Liver (tissue), 9 donors: ENCODE measurements around the gene TULP4. TPM values are rescaled to one million over a fixed set of nuclear protein-coding genes. Genes with fewer than 3 reads are reported as not detected.
"Not testable (repeated sequence)": the region's sequence is repeated elsewhere in the genome, so short reads cannot be mapped to it uniquely, and the experiment has no call there.

ENCODE experiments used
- DNase-seq: peaks from one replicate; pipeline ENCODE4 v3.0.0-alpha.2; 2017; ENCODE audit warnings: low spot score
- H3K27ac ChIP-seq, 2 donors: one replicate each; pipeline ENCODE4 v1.7.0; 2013; ENCODE audit warnings: inconsistent platforms in 2 of 2, low read length in 2 of 2, control low read depth in 1 of 2, low read depth in 1 of 2, mild to moderate bottlenecking in 1 of 2
- H3K27me3 ChIP-seq, 4 donors: one replicate each; pipeline versions ENCODE4 v1.6.1 to v1.7.0; 2013; ENCODE audit warnings: low read length in 3 of 4, inconsistent platforms in 1 of 4, mild to moderate bottlenecking in 1 of 4, moderate library complexity in 1 of 4; ENCODE audit not compliant: control insufficient read depth in 4 of 4, insufficient read depth in 4 of 4
- H3K36me3 ChIP-seq, 4 donors: one replicate each; pipeline versions ENCODE4 v1.6.1 to v1.7.0; 2013; ENCODE audit warnings: low read length in 3 of 4, mild to moderate bottlenecking in 3 of 4, low read depth in 1 of 4, moderate library complexity in 1 of 4; ENCODE audit not compliant: control insufficient read depth in 4 of 4, insufficient read depth in 3 of 4
- H3K4me1 ChIP-seq, 4 donors: one replicate each; pipeline versions ENCODE4 v1.6.1 to v1.7.0; 2013; ENCODE audit warnings: low read length in 3 of 4, mild to moderate bottlenecking in 3 of 4, moderate library complexity in 1 of 4; ENCODE audit not compliant: control insufficient read depth in 4 of 4, insufficient read depth in 4 of 4
- H3K4me3 ChIP-seq, 3 donors: one replicate each; pipeline versions ENCODE4 v1.6.1 to v1.7.0; 2013; ENCODE audit warnings: low read length in 3 of 3, control low read depth in 1 of 3, low read depth in 1 of 3, mild to moderate bottlenecking in 1 of 3
- H3K9ac ChIP-seq, 2 donors: one replicate each; pipeline ENCODE4 v1.7.0; 2013; ENCODE audit warnings: low read length in 2 of 2, mild to moderate bottlenecking in 2 of 2, moderate library complexity in 2 of 2, control low read depth in 1 of 2, low read depth in 1 of 2
- H3K9me3 ChIP-seq, 4 donors: one replicate each; pipeline versions ENCODE4 v1.6.1 to v1.7.0; 2013; ENCODE audit warnings: low read length in 3 of 4; ENCODE audit not compliant: control insufficient read depth in 4 of 4
- EGR1 ChIP-seq, 2 donors: IDR thresholded peaks; 2 replicates each; pipeline ENCODE4 v1.6.1; 2016 to 2018; ENCODE audit warnings: antibody characterized with exemption in 2 of 2, low read depth in 2 of 2
- FOXA1 ChIP-seq: IDR thresholded peaks from 2 replicates; pipeline ENCODE4 v1.6.1; 2016; ENCODE audit warnings: antibody characterized with exemption
- FOXA2 ChIP-seq: IDR thresholded peaks from 2 replicates; pipeline ENCODE4 v1.6.1; 2016; ENCODE audit warnings: antibody characterized with exemption
- GABPA ChIP-seq, 2 donors: IDR thresholded peaks in 1 of 2; conservative IDR thresholded peaks in 1 of 2; 2 replicates each; pipeline ENCODE4 v1.6.1; 2016; ENCODE audit warnings: antibody characterized with exemption in 2 of 2, mild to moderate bottlenecking in 1 of 2, moderate library complexity in 1 of 2
- HNF4A ChIP-seq, 2 donors: conservative IDR thresholded peaks; 2 replicates each; pipeline ENCODE4 v1.6.1; 2016; ENCODE audit warnings: antibody characterized with exemption in 2 of 2, mild to moderate bottlenecking in 2 of 2
- HNF4G ChIP-seq: IDR thresholded peaks from 2 replicates; pipeline ENCODE4 v1.6.1; 2016; ENCODE audit warnings: antibody characterized with exemption
- JUND ChIP-seq, 2 donors: IDR thresholded peaks; 2 replicates each; pipeline ENCODE4 v1.6.1; 2016; ENCODE audit warnings: antibody characterized with exemption in 2 of 2
- NR2F2 ChIP-seq: IDR thresholded peaks from 2 replicates; pipeline ENCODE4 v1.6.1; 2016; ENCODE audit warnings: antibody characterized with exemption
- RAD21 ChIP-seq, 2 donors: IDR thresholded peaks; 2 replicates each; pipeline ENCODE4 v1.6.1; 2016; ENCODE audit warnings: antibody characterized with exemption in 2 of 2, mild to moderate bottlenecking in 2 of 2
- RXRA ChIP-seq, 2 donors: IDR thresholded peaks; 2 replicates each; pipeline ENCODE4 v1.6.1; 2017 to 2018; ENCODE audit warnings: antibody characterized with exemption in 2 of 2, mild to moderate bottlenecking in 1 of 2
- SP1 ChIP-seq: IDR thresholded peaks from 2 replicates; pipeline ENCODE4 v1.6.1; 2018; ENCODE audit warnings: antibody characterized with exemption, mild to moderate bottlenecking
- TAF1 ChIP-seq: conservative IDR thresholded peaks from 2 replicates; pipeline ENCODE4 v1.6.1; 2016; ENCODE audit warnings: antibody characterized with exemption, mild to moderate bottlenecking
- YY1 ChIP-seq: IDR thresholded peaks from 2 replicates; pipeline ENCODE4 v1.6.1; 2016; ENCODE audit warnings: antibody characterized with exemption, mild to moderate bottlenecking
- WGBS: extraction: QIAGEN DNeasy Blood & Tissue Kit; methylation state at CpG from one replicate; pipeline ENCODE4 v1.1.7; 2013; 5-methylcytosine and 5-hydroxymethylcytosine counted together
- polyA plus RNA-seq, 2 donors: library from polyadenylated mRNA; stranded (reverse) in 1 of 2; unstranded in 1 of 2; fragments of 200-250 nt in 1 of 2; fragments of >200 nt in 1 of 2; fragmentation: Nextera tagmentation in 1 of 2; extraction: Ambion mirVana in 1 of 2; gene quantifications; one replicate each; pipeline versions ENCODE4 v1.2.1 to v1.2.3, GENCODE V29; 2013 to 2015
- total RNA-seq, 2 donors: library from RNA; depleted of rRNA; stranded (reverse); fragments of >200 nt; gene quantifications; one replicate each; pipeline ENCODE4 v1.2.3, GENCODE V29; 2014
- TF ChIP-seq, protein P1 (sequence below): IDR thresholded peaks from 2 replicates; pipeline ENCODE4 v1.6.1; 2016; ENCODE audit warnings: antibody characterized with exemption
- TF ChIP-seq, protein P2 (sequence below): fragments of 150-350 bp; IDR thresholded peaks from 2 replicates; pipeline ENCODE4 v1.5.1; 2017; ENCODE audit warnings: improper control_type of control experiment, low read depth, low read length; ENCODE audit not compliant: missing input control
- TF ChIP-seq, protein P3 (sequence below): IDR thresholded peaks from 2 replicates; pipeline ENCODE4 v1.6.1; 2016; ENCODE audit warnings: antibody characterized with exemption
- TF ChIP-seq, protein P4 (sequence below): IDR thresholded peaks from 2 replicates; pipeline ENCODE4 v1.6.1; 2016; ENCODE audit warnings: antibody characterized with exemption, mild to moderate bottlenecking
- donor health status: healthy.
- donor health status: healthy.
- donor health status: healthy.
- donor health status: healthy.
- donor health status: healthy.

TULP4 gene
- total and polyA plus RNA-seq, 4 donors, result 2.2 to 53.3 (median 18.0) TPM

DNA sequence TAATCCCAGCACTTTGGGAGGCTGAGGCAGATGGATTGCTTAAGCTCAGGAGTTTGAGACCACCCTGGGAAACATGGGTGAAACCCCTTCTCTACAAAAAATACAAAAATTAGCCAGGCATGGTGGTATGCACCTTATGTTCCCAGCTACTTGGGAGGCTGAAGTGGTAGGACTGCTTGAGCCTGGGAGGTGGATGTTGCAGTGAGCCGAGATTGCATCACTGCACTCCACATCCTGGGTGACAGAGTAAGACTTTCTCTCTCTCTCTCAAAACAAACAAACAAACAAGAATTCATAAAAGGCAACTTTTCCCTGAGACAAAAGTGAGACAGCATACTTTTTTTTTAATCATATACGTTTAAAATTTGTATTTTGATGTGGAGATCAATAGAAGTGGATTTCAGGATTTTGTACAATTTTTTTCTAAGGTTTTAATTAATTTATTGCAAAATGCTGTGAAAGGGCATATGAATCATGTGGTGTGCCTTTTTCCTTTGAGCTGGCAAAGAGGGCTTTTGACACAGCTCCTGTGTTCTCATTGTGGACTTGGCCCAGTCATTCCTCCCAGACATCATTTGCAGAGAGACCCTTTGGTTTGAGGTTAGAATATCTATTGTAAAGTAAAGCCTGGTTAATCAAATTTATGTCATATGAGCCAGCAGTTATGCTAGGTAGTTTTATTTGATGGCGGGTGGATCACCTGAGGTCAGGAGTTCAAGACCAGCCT, 77.1 kb downstream of the TULP4 start:
- Histone ChIP-seq H3K4me3 (no peak overlapping the region), H3K9ac (no peak overlapping the region), H3K27ac (no peak overlapping the region), H3K36me3 (no peaks in the 10 kb centered on the region), H3K4me1 (no peaks in the 10 kb centered on the region), H3K9me3 (no peaks in the 10 kb centered on the region), H3K27me3 (no peaks in the 10 kb centered on the region)
- WGBS, result 96% methylated on average over 3 of the region's 3 CpGs
- no peak for DNase-seq
- TF ChIP-seq RXRA (IDR thresholded peaks at IDR 0.05), result no peak
- TF ChIP-seq RAD21 (IDR thresholded peaks at IDR 0.05), result no peak
- TF ChIP-seq HNF4A (conservative IDR thresholded peaks at IDR 0.05), result no peak
- TF ChIP-seq, protein P1, sequence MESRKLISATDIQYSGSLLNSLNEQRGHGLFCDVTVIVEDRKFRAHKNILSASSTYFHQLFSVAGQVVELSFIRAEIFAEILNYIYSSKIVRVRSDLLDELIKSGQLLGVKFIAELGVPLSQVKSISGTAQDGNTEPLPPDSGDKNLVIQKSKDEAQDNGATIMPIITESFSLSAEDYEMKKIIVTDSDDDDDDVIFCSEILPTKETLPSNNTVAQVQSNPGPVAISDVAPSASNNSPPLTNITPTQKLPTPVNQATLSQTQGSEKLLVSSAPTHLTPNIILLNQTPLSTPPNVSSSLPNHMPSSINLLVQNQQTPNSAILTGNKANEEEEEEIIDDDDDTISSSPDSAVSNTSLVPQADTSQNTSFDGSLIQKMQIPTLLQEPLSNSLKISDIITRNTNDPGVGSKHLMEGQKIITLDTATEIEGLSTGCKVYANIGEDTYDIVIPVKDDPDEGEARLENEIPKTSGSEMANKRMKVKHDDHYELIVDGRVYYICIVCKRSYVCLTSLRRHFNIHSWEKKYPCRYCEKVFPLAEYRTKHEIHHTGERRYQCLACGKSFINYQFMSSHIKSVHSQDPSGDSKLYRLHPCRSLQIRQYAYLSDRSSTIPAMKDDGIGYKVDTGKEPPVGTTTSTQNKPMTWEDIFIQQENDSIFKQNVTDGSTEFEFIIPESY, result no peak
- TF ChIP-seq HNF4G, result no peak
- TF ChIP-seq TAF1, result no peak
- TF ChIP-seq YY1, result no peak
- TF ChIP-seq, protein P2, sequence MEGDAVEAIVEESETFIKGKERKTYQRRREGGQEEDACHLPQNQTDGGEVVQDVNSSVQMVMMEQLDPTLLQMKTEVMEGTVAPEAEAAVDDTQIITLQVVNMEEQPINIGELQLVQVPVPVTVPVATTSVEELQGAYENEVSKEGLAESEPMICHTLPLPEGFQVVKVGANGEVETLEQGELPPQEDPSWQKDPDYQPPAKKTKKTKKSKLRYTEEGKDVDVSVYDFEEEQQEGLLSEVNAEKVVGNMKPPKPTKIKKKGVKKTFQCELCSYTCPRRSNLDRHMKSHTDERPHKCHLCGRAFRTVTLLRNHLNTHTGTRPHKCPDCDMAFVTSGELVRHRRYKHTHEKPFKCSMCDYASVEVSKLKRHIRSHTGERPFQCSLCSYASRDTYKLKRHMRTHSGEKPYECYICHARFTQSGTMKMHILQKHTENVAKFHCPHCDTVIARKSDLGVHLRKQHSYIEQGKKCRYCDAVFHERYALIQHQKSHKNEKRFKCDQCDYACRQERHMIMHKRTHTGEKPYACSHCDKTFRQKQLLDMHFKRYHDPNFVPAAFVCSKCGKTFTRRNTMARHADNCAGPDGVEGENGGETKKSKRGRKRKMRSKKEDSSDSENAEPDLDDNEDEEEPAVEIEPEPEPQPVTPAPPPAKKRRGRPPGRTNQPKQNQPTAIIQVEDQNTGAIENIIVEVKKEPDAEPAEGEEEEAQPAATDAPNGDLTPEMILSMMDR, result no peak
- TF ChIP-seq EGR1 (IDR thresholded peaks at IDR 0.05; ENCODE audit: low read depth in 2 of 2), result no peak
- no peak for TF ChIP-seq SP1
- no peak for TF ChIP-seq JUND (IDR thresholded peaks at IDR 0.05)
- TF ChIP-seq FOXA2, result no peak
- TF ChIP-seq, protein P3, sequence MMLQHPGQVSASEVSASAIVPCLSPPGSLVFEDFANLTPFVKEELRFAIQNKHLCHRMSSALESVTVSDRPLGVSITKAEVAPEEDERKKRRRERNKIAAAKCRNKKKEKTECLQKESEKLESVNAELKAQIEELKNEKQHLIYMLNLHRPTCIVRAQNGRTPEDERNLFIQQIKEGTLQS, result no peak
- TF ChIP-seq, protein P4, sequence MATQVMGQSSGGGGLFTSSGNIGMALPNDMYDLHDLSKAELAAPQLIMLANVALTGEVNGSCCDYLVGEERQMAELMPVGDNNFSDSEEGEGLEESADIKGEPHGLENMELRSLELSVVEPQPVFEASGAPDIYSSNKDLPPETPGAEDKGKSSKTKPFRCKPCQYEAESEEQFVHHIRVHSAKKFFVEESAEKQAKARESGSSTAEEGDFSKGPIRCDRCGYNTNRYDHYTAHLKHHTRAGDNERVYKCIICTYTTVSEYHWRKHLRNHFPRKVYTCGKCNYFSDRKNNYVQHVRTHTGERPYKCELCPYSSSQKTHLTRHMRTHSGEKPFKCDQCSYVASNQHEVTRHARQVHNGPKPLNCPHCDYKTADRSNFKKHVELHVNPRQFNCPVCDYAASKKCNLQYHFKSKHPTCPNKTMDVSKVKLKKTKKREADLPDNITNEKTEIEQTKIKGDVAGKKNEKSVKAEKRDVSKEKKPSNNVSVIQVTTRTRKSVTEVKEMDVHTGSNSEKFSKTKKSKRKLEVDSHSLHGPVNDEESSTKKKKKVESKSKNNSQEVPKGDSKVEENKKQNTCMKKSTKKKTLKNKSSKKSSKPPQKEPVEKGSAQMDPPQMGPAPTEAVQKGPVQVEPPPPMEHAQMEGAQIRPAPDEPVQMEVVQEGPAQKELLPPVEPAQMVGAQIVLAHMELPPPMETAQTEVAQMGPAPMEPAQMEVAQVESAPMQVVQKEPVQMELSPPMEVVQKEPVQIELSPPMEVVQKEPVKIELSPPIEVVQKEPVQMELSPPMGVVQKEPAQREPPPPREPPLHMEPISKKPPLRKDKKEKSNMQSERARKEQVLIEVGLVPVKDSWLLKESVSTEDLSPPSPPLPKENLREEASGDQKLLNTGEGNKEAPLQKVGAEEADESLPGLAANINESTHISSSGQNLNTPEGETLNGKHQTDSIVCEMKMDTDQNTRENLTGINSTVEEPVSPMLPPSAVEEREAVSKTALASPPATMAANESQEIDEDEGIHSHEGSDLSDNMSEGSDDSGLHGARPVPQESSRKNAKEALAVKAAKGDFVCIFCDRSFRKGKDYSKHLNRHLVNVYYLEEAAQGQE, result no peak

DNA sequence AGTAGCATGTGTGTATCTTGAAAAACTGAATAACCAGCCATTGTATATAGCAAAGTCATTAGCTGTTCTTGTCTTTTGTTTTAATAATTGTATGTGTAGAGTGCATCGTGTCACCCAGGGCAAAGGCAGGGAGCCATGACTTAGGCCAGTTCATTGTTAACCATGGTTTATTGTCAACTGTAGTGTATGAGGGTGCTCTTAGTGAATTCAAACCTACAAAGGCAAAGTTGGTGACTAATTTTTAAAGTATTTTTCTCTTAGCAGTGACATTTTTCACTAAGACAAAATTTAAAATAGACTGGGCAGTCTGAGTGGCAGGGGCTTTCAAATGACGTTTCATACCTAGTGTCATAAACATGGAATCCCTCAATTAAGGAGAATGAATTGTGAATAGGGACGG, 79.0 kb downstream of the TULP4 start:
- no peak overlapping the region for H3K27ac ChIP-seq
- no peaks in the 10 kb centered on the region for H3K27me3 ChIP-seq
- TF ChIP-seq, protein P3, result no peak
- TF ChIP-seq GABPA (IDR thresholded peaks at IDR 0.05 in 1 of 2, conservative IDR thresholded peaks at IDR 0.05 in 1 of 2) (no peak), EGR1 (IDR thresholded peaks at IDR 0.05; ENCODE audit: low read depth in 2 of 2) (no peak), JUND (IDR thresholded peaks at IDR 0.05) (no peak), FOXA2 (no peak), YY1 (no peak), HNF4G (no peak), SP1 (no peak), NR2F2 (no peak), FOXA1 (no peak), RXRA (IDR thresholded peaks at IDR 0.05) (no peak)
- H3K9me3 ChIP-seq, result no peaks in the 10 kb centered on the region
- no peak overlapping the region for H3K4me3 ChIP-seq
- no peaks in the 10 kb centered on the region for H3K36me3 ChIP-seq
- H3K9ac ChIP-seq, result no peak overlapping the region
- H3K4me1 ChIP-seq, result no peaks in the 10 kb centered on the region
- 96% methylated on average over 3 of the region's 3 CpGs for WGBS
- no peak for DNase-seq

DNA sequence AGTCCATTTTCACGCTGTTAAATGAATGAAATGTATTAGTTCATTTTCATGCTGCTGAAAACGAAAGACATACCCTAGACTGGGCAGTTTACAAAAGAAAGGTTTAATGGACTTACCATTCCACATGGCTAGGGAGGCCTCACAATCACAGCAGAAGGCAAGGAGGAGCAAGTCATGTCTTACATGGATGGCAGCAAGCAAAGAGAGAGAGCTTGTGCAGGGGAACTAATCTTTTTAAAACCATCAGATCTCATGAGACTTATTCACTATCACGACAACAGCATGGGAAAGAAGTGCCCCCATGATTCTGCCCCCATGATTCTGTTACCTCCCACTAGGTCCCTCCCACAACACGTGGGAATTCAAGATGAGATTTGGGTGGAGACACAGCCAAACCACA, 79.7 kb downstream of the TULP4 start:
- not testable (repeated sequence) for H3K27ac ChIP-seq, H3K9ac ChIP-seq, H3K4me1 ChIP-seq, H3K36me3 ChIP-seq, DNase-seq, H3K4me3 ChIP-seq, H3K27me3 ChIP-seq, H3K9me3 ChIP-seq
- 96% methylated on average over 4 of the region's 4 CpGs for WGBS
